MM.1S (cell line): ENCODE results near the gene DCTN2.

ENCODE experiments used
- DNase-seq: peaks from one replicate; pipeline ENCODE4 v3.0.0-alpha.2; 2015
- H2AFZ ChIP-seq: fragments of 300-600 bp; sonication (generic); 2 replicates; pipeline ENCODE4 v1.6.0; 2016; ENCODE audit warnings: antibody characterized with exemption, low read length
- H3F3A ChIP-seq: fragments of 300-600 bp; sonication (generic); 2 replicates; pipeline ENCODE4 v1.6.1; 2016; ENCODE audit warnings: mild to moderate bottlenecking, antibody characterized with exemption, low read length, moderate library complexity, mixed read lengths; ENCODE audit not compliant: insufficient read depth
- H3K27ac ChIP-seq: fragments of 300-600 bp; sonication (generic); 2 replicates; pipeline ENCODE4 v1.5.1; 2016; ENCODE audit warnings: mild to moderate bottlenecking, low read length
- H3K27me3 ChIP-seq: fragments of 300-600 bp; sonication (generic); replicated peaks from 2 replicates; pipeline ENCODE4 v1.6.0; 2016; ENCODE audit warnings: low read length; ENCODE audit not compliant: insufficient read depth
- H3K36me3 ChIP-seq: fragments of 300-600 bp; sonication (generic); replicated peaks from 2 replicates; pipeline ENCODE4 v1.6.1; 2016; ENCODE audit warnings: mild to moderate bottlenecking, low read length, mixed read lengths; ENCODE audit not compliant: insufficient read depth
- H3K4me1 ChIP-seq: fragments of 300-600 bp; sonication (generic); 2 replicates; pipeline ENCODE4 v1.6.1; 2016; ENCODE audit warnings: low read length, mixed read lengths
- H3K4me2 ChIP-seq: fragments of 300-600 bp; sonication (generic); 2 replicates; pipeline ENCODE4 v1.6.0; 2016; ENCODE audit warnings: low read depth, low read length
- H3K4me3 ChIP-seq: fragments of 300-600 bp; sonication (generic); 2 replicates; pipeline ENCODE4 v1.5.1; 2016; ENCODE audit warnings: low read length, mixed read lengths
- H3K79me2 ChIP-seq: fragments of 300-600 bp; sonication (generic); 2 replicates; pipeline ENCODE4 v1.6.1; 2016; ENCODE audit warnings: mixed run types, low read length, mixed read lengths
- H3K9ac ChIP-seq: fragments of 300-600 bp; sonication (generic); 2 replicates; pipeline ENCODE4 v1.6.1; 2016; ENCODE audit warnings: low read length, mixed read lengths
- H3K9me2 ChIP-seq: fragments of 300-600 bp; sonication (generic); replicated peaks from 2 replicates; pipeline ENCODE4 v1.6.1; 2016; ENCODE audit warnings: mild to moderate bottlenecking, low read length, mixed read lengths; ENCODE audit not compliant: insufficient read depth
- H3K9me3 ChIP-seq: fragments of 300-600 bp; sonication (generic); replicated peaks from 2 replicates; pipeline ENCODE4 v1.6.1; 2016; ENCODE audit warnings: mild to moderate bottlenecking, low read length, mixed read lengths; ENCODE audit not compliant: insufficient read depth
- H4K20me1 ChIP-seq: fragments of 300-600 bp; sonication (generic); 2 replicates; pipeline ENCODE4 v1.6.1; 2016; ENCODE audit warnings: mild to moderate bottlenecking, low read length, moderate library complexity, mixed read lengths; ENCODE audit not compliant: insufficient read depth
- EZH2 ChIP-seq: fragments of 300-600 bp; sonication (generic); optimal IDR thresholded peaks from 2 replicates; pipeline ENCODE3; 2017; ENCODE audit warnings: low read depth, mild to moderate bottlenecking, antibody characterized with exemption, low read length, mixed read lengths
- EZH2phosphoT487 ChIP-seq: fragments of 300-600 bp; sonication (generic); IDR thresholded peaks from 2 replicates; pipeline ENCODE4 v1.6.1; 2018; ENCODE audit warnings: antibody characterized with exemption, low read length
- TF ChIP-seq, protein P1 (sequence below): fragments of 300-600 bp; sonication (generic); IDR thresholded peaks from 2 replicates; pipeline ENCODE4 v1.5.1; 2016; ENCODE audit warnings: antibody characterized with exemption, low read length, mixed read lengths

The DCTN2 gene

DNA sequence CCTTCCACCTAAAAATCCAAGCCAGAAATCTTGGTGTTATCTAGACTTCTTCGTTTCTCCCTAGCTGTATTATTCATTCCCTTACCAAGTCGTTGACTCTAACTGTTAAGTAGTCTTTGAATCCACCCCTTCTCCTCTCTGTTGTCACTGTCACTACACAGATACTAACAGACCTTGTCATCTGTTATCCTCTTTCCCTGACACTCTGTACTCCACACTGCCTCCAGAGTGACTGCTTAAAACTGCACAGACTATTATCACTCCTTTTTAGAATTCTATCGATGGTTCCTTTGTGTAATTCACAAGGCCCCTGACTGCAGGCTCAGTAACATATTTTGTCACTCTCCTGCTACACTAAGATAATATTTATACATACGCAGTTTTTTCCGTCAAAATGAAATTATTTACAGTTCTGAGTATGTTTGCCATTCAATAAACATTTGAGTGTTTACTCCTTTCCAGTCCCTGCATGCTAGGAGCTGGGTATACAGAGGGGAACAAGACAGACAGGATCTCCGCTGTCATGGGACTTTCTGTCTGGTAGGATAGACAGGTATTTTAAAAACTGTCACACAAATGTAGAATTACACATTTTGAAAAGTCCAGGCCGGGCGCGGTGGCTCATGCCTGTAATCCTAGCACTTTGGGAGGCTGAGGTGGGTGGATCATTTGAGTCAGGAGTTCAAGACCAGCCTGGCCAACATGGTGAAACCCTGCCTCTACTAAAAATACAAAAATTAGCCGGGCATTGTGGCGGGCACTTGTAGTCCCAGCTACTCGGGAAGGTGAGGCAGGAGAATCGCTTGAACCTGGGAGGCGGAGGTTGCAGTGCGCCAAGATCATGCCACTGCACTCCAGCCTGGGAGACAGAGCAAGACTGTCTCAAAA is 55.4 kb downstream of the DCTN2 start:
- Histone ChIP-seq H3K79me2 (peaks cover 41% of the 10 kb centered on the region), H3K9ac (no peak overlapping the region), H3K9me2 (no peaks in the 10 kb centered on the region), H3K9me3 (no peaks in the 10 kb centered on the region), H3K4me3 (no peak overlapping the region), H3F3A (0 out of 2 replicates have a peak, but pooled peaks cover 9% of the 10 kb centered on the region), H3K36me3 (peaks cover 16% of the 10 kb centered on the region; the same call in 1 of the 2 replicates), H3K27me3 (no peaks in the 10 kb centered on the region), H3K4me1 (peaks cover 14% of the 10 kb centered on the region), H3K4me2 (no peak overlapping the region), H4K20me1 (no peaks in the 10 kb centered on the region), H3K27ac (no peak overlapping the region), H2AFZ (no peak overlapping the region)
- no peak for DNase-seq
- TF ChIP-seq, protein P1, sequence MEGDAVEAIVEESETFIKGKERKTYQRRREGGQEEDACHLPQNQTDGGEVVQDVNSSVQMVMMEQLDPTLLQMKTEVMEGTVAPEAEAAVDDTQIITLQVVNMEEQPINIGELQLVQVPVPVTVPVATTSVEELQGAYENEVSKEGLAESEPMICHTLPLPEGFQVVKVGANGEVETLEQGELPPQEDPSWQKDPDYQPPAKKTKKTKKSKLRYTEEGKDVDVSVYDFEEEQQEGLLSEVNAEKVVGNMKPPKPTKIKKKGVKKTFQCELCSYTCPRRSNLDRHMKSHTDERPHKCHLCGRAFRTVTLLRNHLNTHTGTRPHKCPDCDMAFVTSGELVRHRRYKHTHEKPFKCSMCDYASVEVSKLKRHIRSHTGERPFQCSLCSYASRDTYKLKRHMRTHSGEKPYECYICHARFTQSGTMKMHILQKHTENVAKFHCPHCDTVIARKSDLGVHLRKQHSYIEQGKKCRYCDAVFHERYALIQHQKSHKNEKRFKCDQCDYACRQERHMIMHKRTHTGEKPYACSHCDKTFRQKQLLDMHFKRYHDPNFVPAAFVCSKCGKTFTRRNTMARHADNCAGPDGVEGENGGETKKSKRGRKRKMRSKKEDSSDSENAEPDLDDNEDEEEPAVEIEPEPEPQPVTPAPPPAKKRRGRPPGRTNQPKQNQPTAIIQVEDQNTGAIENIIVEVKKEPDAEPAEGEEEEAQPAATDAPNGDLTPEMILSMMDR, result peak; percentile 11; the same call in 1 of the 2 replicates
- TF ChIP-seq EZH2, result no peak

DNA sequence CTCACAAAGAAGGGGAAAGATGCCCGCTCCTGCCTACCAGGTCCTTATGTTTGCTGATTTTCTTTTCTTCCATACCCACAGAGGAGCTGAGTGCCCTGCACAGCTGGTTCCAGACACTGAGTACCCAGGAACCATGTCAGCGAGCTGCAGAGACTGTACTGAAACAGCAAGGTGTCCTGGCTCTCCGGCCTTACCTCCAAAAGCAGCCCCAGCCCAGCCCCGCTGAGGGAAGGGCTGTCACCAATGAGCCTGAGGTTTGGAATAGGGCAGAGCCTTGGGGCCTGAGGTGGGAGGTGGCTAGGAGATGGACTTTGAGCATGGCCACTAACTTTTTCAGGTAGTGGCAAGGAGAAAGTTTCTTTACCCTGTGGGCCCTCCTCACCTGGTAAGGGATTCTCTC is 56.9 kb downstream of the DCTN2 start:
- Histone ChIP-seq H3K9me2 (no peaks in the 10 kb centered on the region), H3K27ac (no peak overlapping the region), H3K36me3 (peaks cover 16% of the 10 kb centered on the region; the same call in 1 of the 2 replicates), H3K4me2 (no peak overlapping the region), H3K27me3 (no peaks in the 10 kb centered on the region), H3K9ac (no peak overlapping the region), H3K79me2 (peaks cover 41% of the 10 kb centered on the region), H3K4me1 (peaks cover 14% of the 10 kb centered on the region), H2AFZ (no peak overlapping the region), H3K4me3 (no peak overlapping the region), H4K20me1 (no peaks in the 10 kb centered on the region), H3F3A (0 out of 2 replicates have a peak, but pooled peaks cover 9% of the 10 kb centered on the region), H3K9me3 (no peaks in the 10 kb centered on the region)
- no peak for DNase-seq
- TF ChIP-seq EZH2phosphoT487 (no peak), EZH2 (no peak)
- TF ChIP-seq, protein P1, result no peak

DNA sequence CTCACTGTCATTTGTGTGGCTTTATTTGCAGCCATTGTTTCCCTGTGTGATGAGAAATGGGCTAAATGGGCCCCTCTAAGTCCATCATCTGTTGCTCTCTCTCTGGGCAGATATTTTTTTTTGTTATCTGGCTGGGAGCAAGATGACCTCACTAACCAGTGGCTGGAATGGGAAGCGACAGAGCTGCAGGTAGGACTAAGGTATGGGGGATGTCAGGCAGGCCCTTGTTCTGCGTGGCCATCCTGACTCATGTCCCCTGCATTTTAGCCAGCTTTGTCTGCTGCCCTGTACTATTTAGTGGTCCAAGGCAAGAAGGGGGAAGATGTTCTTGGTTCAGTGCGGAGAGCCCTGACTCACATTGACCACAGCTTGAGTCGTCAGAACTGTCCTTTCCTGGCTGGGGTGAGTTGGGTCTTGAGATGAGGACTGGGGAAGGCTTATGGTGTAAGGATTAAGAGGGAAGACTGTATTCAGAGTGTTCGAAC is 57.8 kb downstream of the DCTN2 start:
- no peaks in the 10 kb centered on the region for H3K27me3 ChIP-seq
- peak overlapping the region; percentile 84; the same call in 1 of the 2 replicates for H3K9ac ChIP-seq
- 0 out of 2 replicates have a peak, but pooled peaks cover 9% of the 10 kb centered on the region for H3F3A ChIP-seq
- TF ChIP-seq EZH2 (no peak), EZH2phosphoT487 (no peak)
- TF ChIP-seq, protein P1, result no peak
- H4K20me1 ChIP-seq, result no peaks in the 10 kb centered on the region
- no peak overlapping the region for H2AFZ ChIP-seq
- peaks cover 41% of the 10 kb centered on the region for H3K79me2 ChIP-seq
- H3K4me3 ChIP-seq, result peak overlapping the region; percentile 92
- H3K4me1 ChIP-seq, result peaks cover 14% of the 10 kb centered on the region
- DNase-seq, result no peak
- H3K9me3 ChIP-seq, result no peaks in the 10 kb centered on the region
- no peaks in the 10 kb centered on the region for H3K9me2 ChIP-seq
- peak overlapping the region; percentile 91 for H3K4me2 ChIP-seq
- H3K36me3 ChIP-seq, result peaks cover 16% of the 10 kb centered on the region; the same call in 1 of the 2 replicates
- H3K27ac ChIP-seq, result peak overlapping the region; percentile 66; the same call in 1 of the 2 replicates
